Measurements from ENCODE around the gene RPH3AL.
"Not testable (repeated sequence)": the region's sequence is repeated elsewhere in the genome, so short reads cannot be mapped to it uniquely, and the experiment has no call there.

The RPH3AL gene

DNA sequence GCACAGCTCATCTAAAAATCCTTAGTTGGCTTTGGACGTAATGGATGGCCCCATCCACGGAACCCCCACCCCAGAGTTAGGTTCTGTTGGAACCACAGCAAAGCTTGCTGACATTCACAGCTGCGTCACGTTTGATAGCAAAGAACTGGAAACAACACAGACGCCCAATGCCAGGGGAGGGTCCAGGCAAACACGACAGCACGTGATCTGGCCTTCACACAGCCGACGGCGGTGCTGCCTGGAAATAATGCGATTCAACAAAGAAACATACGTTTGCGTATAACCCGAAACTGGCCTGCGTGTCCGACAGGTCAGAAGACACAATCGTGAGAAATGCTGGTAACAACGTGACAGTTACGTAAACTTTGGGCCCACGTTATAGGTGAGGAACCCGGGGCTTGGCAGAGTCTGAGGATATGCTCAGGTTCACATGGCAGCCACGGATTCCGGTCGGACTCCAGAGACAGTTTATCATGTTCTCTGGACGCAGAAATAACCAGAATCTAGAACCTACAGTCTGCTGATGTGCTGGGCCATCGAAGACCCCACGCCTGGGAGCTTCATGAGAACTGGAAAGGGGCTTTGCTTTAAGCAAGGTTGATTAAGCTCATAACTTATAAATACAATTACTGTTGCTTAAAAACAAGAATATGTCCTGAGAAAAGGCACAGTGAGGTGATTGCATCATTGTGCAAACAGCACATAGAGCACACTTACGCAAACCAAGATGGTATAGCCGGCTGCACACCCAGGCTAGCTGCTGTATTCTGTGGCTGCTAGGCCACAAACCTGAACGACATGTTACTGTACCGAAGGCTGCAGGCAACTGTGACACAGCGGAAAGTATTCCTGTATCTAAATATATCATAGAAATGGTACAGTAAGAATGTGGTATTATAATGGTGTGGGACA, 70.4 kb downstream of the RPH3AL start:
- DNase-seq (ENCODE audit: low spot score): no peak

GRCh38 chr17:281365-281999, 71.1 kb downstream of the RPH3AL start:
- no peak for DNase-seq (ENCODE audit: low spot score)

GRCh38 chr17:280901-281300, 71.7 kb downstream of the RPH3AL start:
- DNase-seq (ENCODE audit: low spot score): no peak

GRCh38 chr17:280216-280615, 72.4 kb downstream of the RPH3AL start:
- DNase-seq (ENCODE audit: low spot score): no peak

GRCh38 chr17:279776-280175, 72.8 kb downstream of the RPH3AL start:
- DNase-seq (ENCODE audit: low spot score): no peak

DNA sequence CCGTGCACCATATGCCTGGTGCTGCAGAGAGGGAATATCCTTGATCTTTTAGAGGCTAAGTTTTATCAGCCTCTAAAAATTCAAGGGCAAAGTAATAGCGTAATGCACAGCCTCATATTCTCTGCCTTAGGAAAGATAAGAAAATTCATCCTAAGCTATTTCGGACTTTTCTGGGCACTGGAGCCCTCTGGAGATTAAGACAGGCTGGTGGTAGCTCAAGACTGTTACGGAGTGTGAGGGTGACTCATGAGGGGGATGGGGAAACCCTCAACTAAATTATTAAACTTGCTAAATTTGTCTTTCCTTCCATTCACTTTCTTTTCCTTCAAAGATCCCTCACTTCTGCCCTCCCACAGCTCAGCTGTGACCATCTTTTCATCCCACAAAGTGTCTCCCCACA, 73.3 kb downstream of the RPH3AL start:
- no peak for DNase-seq (ENCODE audit: low spot score)

GRCh38 chr17:278676-279059, 73.9 kb downstream of the RPH3AL start:
- DNase-seq (ENCODE audit: low spot score): no peak

DNA sequence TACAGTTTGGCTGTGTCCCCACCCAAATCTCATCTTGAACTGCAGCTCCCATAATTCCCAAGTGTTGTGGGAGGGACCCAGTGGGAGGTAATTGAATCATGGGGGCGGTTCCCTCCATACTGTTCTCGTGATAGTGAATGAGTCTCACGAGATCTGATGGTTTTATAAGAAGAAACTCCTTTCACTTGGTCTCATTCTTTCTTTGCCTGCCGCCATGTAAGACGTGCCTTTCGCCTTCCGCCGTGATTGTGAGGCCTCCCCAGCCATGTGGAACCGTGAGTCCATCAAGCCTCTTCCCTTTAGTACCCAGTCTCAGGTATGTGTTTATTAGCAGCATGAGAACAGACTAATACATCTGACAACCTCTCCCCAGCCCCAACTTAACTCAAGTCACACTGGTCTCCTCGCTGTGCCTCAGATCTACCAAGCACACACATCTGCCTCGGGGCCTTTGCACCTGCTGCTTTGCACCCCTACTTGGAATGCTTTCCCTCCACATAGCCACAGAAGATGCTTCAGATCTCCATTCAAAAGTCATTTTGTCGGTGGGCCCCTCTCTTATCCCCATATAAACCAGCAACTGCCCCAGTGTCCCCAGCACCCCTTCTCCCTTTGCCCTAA, 74.4 kb downstream of the RPH3AL start:
- no peak for DNase-seq (ENCODE audit: low spot score)

GRCh38 chr17:274902-275301, 77.7 kb downstream of the RPH3AL start:
- DNase-seq (ENCODE audit: low spot score): no peak

- no peak for DNase-seq (ENCODE audit: low spot score)
Observed at GRCh38 chr17:273981-274832, 78.4 kb downstream of the RPH3AL start.

DNA sequence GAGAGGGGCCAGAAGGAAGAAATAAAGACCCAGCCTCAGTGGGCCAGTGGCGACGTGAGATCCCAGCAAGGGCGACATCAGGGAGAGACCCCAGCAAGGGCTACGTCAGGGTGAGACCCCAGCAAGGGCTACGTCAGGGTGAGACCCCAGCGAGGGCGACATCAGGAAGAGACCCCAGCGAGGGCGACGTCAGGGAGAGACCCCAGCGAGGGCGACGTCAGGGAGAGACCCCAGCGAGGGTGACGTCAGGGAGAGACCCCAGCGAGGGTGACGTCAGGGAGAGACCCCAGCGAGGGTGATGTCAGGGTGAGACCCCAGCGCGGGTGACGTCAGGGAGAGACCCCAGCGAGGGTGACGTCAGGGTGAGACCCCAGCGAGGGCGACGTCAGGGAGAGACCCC, 79.8 kb downstream of the RPH3AL start:
- DNase-seq (ENCODE audit: low spot score): not testable (repeated sequence)

- not testable (repeated sequence) for DNase-seq (ENCODE audit: low spot score)
Observed at GRCh38 chr17:271928-272623, 80.5 kb downstream of the RPH3AL start.

GRCh38 chr17:269616-270514, 82.7 kb downstream of the RPH3AL start:
- no peak for DNase-seq (ENCODE audit: low spot score)

DNA sequence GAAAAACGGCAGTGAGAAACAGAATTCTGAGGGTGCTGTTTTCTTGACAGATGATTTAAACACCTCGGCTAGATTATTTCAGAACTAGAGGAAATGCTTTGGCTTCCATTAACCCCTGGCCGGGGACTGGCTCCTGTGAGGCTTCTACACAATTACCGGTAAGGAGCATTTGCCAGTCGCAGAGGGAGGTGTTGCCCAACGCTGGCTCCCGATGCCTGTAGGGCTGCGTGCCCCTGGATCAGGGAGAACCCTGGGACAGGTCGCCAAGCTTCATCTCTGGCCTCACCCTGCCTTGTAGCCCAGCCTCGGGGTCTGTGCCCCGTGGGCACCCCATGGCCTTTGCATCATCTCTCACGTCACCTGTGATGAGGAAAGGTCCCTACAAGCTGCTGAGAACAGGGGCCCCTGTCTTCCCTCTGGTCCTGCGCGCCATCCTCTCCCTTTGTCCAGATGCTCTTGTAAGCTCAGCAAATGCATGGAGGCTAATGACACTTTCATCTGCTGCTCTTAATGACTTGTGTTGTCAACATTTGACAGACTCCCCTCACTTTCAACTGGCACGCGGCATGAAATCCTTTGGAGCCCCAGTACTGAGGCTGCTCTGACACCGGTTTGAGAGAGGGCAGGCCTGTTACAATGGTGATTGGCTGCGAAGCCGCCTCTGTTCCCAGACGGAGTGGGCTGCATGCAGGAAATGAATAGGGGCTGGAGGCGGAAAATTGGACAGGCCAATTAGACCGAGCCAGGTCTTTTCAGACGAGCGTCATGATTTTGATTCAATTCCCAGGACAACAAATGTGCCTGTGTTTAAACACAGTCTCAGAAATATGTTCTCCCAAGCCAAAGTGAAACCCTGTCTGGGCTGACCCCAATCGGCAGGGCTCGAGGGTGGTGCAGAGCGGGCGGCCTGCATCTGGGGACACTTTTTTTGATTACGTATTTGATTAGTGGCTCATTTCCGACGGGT, 85.6 kb downstream of the RPH3AL start:
- peak; percentile 53 for DNase-seq (ENCODE audit: low spot score)

DNA sequence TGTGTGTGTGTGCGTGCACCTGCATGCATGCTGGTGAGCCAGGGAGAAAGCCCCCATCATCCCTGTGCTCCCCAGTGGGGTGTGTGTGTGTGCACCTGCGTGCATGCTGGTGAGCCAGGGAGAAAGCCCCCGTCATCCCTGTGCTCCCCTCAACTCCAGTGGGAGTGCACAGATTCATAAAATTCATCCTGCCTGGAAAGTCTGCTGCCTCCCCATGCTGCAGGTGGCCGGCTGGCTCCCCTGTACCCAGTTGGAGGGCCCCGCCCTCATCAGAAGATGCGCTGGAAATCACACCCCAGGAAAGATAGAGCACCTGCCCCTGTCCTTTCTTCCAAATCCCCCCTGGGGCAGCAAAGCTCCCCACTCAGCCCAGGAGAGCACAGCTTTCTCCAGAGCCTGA, 86.4 kb downstream of the RPH3AL start:
- no peak for DNase-seq (ENCODE audit: low spot score)

- DNase-seq (ENCODE audit: low spot score): no peak
Observed at GRCh38 chr17:265718-266117, 86.9 kb downstream of the RPH3AL start.

GRCh38 chr17:263773-264172, 88.8 kb downstream of the RPH3AL start:
- no peak for DNase-seq (ENCODE audit: low spot score)

DNA sequence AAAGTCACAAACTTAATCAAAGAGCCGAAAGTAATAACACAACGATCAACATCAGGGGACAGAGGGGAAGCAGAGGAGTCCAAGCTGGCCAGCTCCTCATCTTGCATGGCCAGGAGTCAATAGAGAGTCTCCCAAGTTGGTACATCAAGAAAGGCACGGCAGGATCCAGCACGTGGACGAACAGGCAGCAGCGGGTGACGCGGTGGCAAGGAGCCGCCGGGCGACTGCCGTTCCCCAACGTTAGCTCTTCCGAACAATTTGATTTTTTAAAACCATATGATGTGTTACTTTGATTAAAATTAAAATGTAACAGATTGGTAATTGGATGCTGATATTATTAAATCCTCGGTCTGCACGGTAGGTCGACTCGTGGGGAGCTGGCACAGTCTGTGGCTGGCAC, 89.3 kb downstream of the RPH3AL start:
- DNase-seq (ENCODE audit: low spot score): no peak

GRCh38 chr17:261635-262034, 91.0 kb downstream of the RPH3AL start:
- no peak for DNase-seq (ENCODE audit: low spot score)

All from SK-N-DZ (cell line).